CD4-positive, CD25-positive, alpha-beta regulatory T cell (primary cell): ENCODE results near the gene RNF39. TPM values are rescaled to one million over a fixed set of nuclear protein-coding genes. Genes with fewer than 3 reads are reported as not detected.
A peak's percentile ranks its signal among the peaks of the same experiment; 100 is the strongest.

Source experiments
- ATAC-seq, 2 donors: fragments of 150-1000 bp; cut with Tn5 transposase; one replicate each; pipeline ENCODE4 v1.10.0; 2021; ENCODE audit warnings: low read depth in 2 of 2, moderate number of reproducible peaks in 2 of 2, moderate library complexity in 1 of 2
- DNase-seq, 3 donors: peaks; one replicate each; pipeline versions ENCODE4 v3.0.0 to v3.0.0-alpha.2; 2012 to 2022; ENCODE audit warnings: mixed read lengths in 1 of 3
- H3K27ac ChIP-seq: one replicate; pipeline ENCODE4 v1.7.0; 2013; ENCODE audit warnings: mild to moderate bottlenecking, low read length; ENCODE audit not compliant: insufficient read depth, poor library complexity, severe bottlenecking
- H3K27me3 ChIP-seq: one replicate; pipeline ENCODE4 v1.7.0; 2013; ENCODE audit warnings: low read length; ENCODE audit not compliant: control insufficient read depth, insufficient read depth
- H3K36me3 ChIP-seq: one replicate; pipeline ENCODE4 v1.7.0; 2013; ENCODE audit warnings: mild to moderate bottlenecking, low read length, moderate library complexity; ENCODE audit not compliant: control insufficient read depth, insufficient read depth
- H3K4me1 ChIP-seq: 2 replicates; pipeline ENCODE4 v1.7.0; 2013; ENCODE audit warnings: mild to moderate bottlenecking, low read length; ENCODE audit not compliant: insufficient read depth, control insufficient read depth, poor library complexity, severe bottlenecking
- H3K4me3 ChIP-seq: one replicate; pipeline ENCODE4 v1.7.0; 2013; ENCODE audit warnings: low read depth, mild to moderate bottlenecking, low read length, moderate library complexity
- H3K9me3 ChIP-seq, 2 experiments: 1 replicate in 1 of 2; 2 replicates in 1 of 2; pipeline ENCODE4 v1.7.0; 2013; ENCODE audit warnings: low read length in 2 of 2, mild to moderate bottlenecking in 1 of 2, moderate library complexity in 1 of 2; ENCODE audit not compliant: control insufficient read depth in 2 of 2
- H3K27ac Mint-ChIP-seq, 3 donors: one replicate each; pipeline ENCODE4 v1.8.0; 2020 to 2022; ENCODE audit warnings: mild to moderate bottlenecking in 3 of 3, mixed read lengths in 3 of 3, moderate library complexity in 2 of 3
- H3K27me3 Mint-ChIP-seq: one replicate; pipeline ENCODE4 v1.8.0; 2022; ENCODE audit warnings: mild to moderate bottlenecking, mixed read lengths
- H3K36me3 Mint-ChIP-seq: one replicate; pipeline ENCODE4 v1.8.0; 2020; ENCODE audit warnings: mixed read lengths
- H3K4me1 Mint-ChIP-seq, 4 donors: one replicate each; pipeline ENCODE4 v1.8.0; 2020 to 2022; ENCODE audit warnings: mixed read lengths in 4 of 4, mild to moderate bottlenecking in 1 of 4
- H3K4me3 Mint-ChIP-seq, 4 donors: one replicate each; pipeline ENCODE4 v1.8.0; 2020 to 2022; ENCODE audit warnings: mild to moderate bottlenecking in 4 of 4, mixed read lengths in 4 of 4, moderate library complexity in 3 of 4
- H3K9me3 Mint-ChIP-seq, 7 donors: one replicate each; pipeline ENCODE4 v1.8.0; 2020 to 2022; ENCODE audit warnings: mixed read lengths in 7 of 7, mild to moderate bottlenecking in 3 of 7, moderate library complexity in 2 of 7
- polyA plus RNA-seq, 4 donors: library from polyadenylated mRNA; unstranded; fragments of 300-500 nt; fragmentation: Illumina TruSeq; gene quantifications; one replicate each; pipeline ENCODE4 v1.2.3, GENCODE V29; 2021
- total RNA-seq: library from RNA; stranded (reverse); gene quantifications from one replicate; pipeline ENCODE4 v1.2.3, GENCODE V29; 2022

RNF39 gene
- total and polyA plus RNA-seq, 5 donors from 2014 or later, result 0.14 to 0.23 TPM; not detected in 3

DNA sequence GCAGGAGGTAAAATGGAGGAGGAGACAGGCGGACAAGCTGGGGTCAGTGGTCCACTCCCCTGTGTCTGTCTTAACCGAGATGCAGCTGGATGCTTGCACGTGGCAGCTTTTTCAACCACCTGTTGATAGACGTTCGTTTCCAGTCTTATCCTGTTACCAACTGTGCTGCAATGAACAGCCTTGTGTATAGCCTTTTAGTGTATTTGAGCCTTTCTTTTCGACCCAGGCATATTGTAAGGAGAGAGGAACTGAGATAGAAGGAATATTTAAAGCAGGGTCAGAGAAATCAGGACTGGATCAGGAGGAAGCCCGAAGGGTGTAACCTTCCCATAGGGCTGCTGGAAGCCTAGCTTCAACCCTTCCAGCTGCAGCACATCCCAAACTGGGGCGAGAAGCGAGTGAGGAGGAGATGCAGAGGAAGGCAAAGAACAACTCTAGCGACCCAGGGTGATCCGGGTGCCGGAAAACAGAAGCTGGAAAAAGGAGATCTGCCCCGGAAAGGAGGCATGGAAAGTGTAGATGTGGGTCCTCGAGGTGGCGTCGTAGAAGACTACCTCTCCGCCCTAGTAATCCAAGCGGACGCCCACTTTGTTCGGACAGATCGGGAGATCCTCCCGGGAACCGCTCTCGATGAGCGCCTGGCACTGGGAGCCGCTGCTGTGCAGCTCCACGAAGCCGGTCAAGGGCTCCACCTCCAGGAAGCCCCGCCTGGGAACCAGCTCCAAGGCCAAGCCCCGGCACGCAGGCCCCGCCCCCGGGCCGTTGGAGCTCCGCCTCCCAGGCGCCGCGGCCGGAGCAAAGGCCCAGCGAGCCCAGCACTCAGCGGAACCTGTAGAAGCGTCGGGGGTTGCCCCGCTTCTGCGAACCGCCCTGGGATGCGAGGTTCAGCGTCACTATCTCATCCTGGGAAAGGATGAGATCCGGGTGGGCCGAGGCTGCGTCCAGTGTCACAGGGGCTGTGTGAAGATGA, 26.2 kb upstream of the RNF39 start:
- no peaks in the 10 kb centered on the region for H3K36me3 ChIP-seq
- peak overlapping the region; percentile 73 for H3K4me3 ChIP-seq
- DNase-seq (peak; percentile 27 to 69 (median 55)), ATAC-seq (peak; percentile 26 to 38)
- Mint-ChIP-seq H3K27me3 (peaks cover 83% of the 10 kb centered on the region), H3K4me1 (peaks cover 14 to 57% (median 32%) of the 10 kb centered on the region in 4 donors), H3K36me3 (no peaks in the 10 kb centered on the region), H3K27ac (peak overlapping the region; percentile 4 to 64 (median 59)), H3K4me3 (peak overlapping the region; percentile 71 to 92 (median 90)), H3K9me3 (peaks cover 0 to 3% (median 0%) of the 10 kb centered on the region in 7 donors)
- peaks cover 37% of the 10 kb centered on the region for H3K4me1 ChIP-seq
- no peaks in the 10 kb centered on the region for H3K9me3 ChIP-seq
- H3K27ac ChIP-seq, result no peak overlapping the region
- peaks cover 49% of the 10 kb centered on the region for H3K27me3 ChIP-seq

DNA sequence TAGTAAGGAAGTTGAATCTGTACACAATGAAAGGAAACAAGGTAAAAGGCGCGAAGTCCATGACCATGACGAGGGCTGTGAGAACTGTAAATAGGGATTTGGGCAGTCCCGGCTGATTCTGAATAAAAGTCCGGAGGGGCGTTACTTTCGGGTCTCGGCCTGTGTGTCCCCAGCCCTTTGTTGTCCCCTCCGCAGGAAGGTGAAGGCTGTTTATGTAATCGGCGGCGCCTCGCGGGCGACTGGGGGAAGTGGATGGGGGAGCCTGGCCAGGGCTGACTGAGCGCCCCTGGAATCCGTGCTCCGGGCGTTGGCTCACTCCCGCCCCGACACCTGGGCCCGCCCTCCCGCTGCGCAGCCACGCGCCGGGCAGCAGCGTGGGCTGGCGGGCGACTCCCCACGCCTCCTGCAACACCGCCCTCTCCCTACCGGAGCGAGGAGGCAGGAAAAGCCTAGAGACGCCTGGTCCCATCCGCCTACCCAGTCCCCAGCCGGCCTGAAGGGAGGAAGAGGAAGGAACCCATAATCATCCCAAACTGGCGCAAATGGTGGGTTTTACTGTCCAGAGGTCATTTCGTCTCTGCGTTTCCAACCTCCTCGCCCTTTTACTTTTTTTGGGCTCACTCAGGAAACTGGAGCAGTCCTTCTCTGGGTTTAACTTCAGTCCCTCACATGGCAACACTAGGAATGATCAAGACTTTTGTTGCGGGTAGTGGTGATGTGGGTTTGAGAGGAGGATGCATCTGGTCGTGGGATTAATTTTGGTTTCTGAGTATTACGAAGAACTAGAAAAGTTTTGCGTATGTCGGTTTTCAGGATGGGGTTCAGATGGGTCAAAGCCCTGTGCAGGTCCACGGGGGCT, 25.2 kb upstream of the RNF39 start:
- peaks cover 81% of the 10 kb centered on the region for H3K27me3 Mint-ChIP-seq
- DNase-seq, result peak in 2 of 3 donors; percentile 10 to 13
- no peak for ATAC-seq
- peaks cover 52% of the 10 kb centered on the region for H3K27me3 ChIP-seq
- H3K9me3 ChIP-seq, result no peaks in the 10 kb centered on the region
- peaks cover 37% of the 10 kb centered on the region for H3K4me1 ChIP-seq
- H3K27ac Mint-ChIP-seq, result peak overlapping the region in 2 of 3 donors; percentile 8 to 59
- no peaks in the 10 kb centered on the region for H3K36me3 Mint-ChIP-seq
- peaks cover 14 to 57% (median 32%) of the 10 kb centered on the region in 4 donors for H3K4me1 Mint-ChIP-seq
- no peak overlapping the region for H3K27ac ChIP-seq
- peaks cover 0 to 3% (median 0%) of the 10 kb centered on the region in 7 donors for H3K9me3 Mint-ChIP-seq
- no peaks in the 10 kb centered on the region for H3K36me3 ChIP-seq
- H3K4me3 ChIP-seq, result peak overlapping the region; percentile 73
- peak overlapping the region; percentile 66 to 92 (median 90) for H3K4me3 Mint-ChIP-seq

DNA sequence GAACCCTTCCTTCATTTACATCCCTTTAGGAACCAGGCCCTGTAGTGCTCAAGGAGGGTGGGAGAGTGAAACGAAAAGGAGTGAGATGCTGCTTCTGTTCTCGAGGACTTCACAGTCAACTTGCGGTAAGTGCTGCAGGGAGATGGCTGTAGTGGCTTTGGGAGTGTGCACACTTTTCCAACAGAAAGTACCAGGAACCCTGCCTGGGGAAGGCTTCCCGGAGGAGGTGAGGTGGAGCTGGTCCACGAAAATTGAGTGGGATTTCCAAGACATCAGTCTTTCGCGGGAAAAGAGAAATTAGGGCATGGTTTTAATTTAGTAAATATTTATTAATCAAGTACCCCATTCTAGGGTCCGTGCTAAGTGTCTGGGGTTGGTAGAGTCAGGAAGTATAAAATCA, 24.6 kb upstream of the RNF39 start:
- DNase-seq (no peak), ATAC-seq (no peak)
- peaks cover 0 to 3% (median 0%) of the 10 kb centered on the region in 7 donors for H3K9me3 Mint-ChIP-seq
- H3K4me1 ChIP-seq, result peaks cover 37% of the 10 kb centered on the region
- H3K36me3 Mint-ChIP-seq, result no peaks in the 10 kb centered on the region
- H3K36me3 ChIP-seq, result no peaks in the 10 kb centered on the region
- no peak overlapping the region for H3K4me3 ChIP-seq
- peak overlapping the region in 1 of 3 donors; percentile 8 for H3K27ac Mint-ChIP-seq
- H3K4me3 Mint-ChIP-seq, result peak overlapping the region; percentile 3 to 57 (median 30)
- H3K27me3 Mint-ChIP-seq, result peaks cover 85% of the 10 kb centered on the region
- peaks cover 55% of the 10 kb centered on the region for H3K27me3 ChIP-seq
- no peaks in the 10 kb centered on the region for H3K9me3 ChIP-seq
- peaks cover 14 to 57% (median 32%) of the 10 kb centered on the region in 4 donors for H3K4me1 Mint-ChIP-seq
- no peak overlapping the region for H3K27ac ChIP-seq

- Mint-ChIP-seq H3K9me3 (peaks cover 0 to 3% (median 0%) of the 10 kb centered on the region in 7 donors), H3K4me3 (peak overlapping the region in 1 of 4 donors; percentile 6), H3K36me3 (no peaks in the 10 kb centered on the region), H3K4me1 (peaks cover 14 to 51% (median 27%) of the 10 kb centered on the region in 4 donors), H3K27ac (no peak overlapping the region), H3K27me3 (peaks cover 79% of the 10 kb centered on the region)
- Histone ChIP-seq H3K9me3 (no peaks in the 10 kb centered on the region), H3K27me3 (peaks cover 54% of the 10 kb centered on the region), H3K36me3 (no peaks in the 10 kb centered on the region), H3K27ac (no peak overlapping the region), H3K4me1 (peaks cover 30% of the 10 kb centered on the region), H3K4me3 (no peak overlapping the region)
- DNase-seq (no peak), ATAC-seq (peak in 1 of 2 donors; percentile 34)
These were observed 22.6 kb upstream of the RNF39 start for GRCh38 chr6:30097902-30098768.

DNA sequence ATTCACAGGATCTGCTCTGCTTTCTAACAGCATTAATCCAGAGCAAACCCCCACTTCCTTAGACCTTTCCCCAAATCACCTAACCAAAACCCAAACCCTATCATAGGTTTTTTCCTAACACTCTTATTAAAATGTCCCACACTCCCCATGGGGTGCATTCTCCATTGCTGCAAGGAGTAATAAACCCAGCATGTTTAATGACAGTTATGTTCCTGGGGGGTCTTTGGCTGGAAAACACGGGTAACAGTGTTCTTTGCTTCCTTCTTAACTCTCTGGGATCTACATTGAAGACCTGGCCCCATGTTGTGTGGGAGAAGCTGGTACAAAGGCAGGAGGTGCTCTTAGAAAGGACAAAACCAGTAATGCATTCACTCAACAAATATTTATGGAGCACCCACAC, 21.3 kb upstream of the RNF39 start:
- H3K4me1 Mint-ChIP-seq, result peaks cover 14 to 40% (median 19%) of the 10 kb centered on the region in 4 donors
- no peak overlapping the region for H3K4me3 ChIP-seq
- H3K36me3 Mint-ChIP-seq, result no peaks in the 10 kb centered on the region
- no peak overlapping the region for H3K4me3 Mint-ChIP-seq
- H3K36me3 ChIP-seq, result no peaks in the 10 kb centered on the region
- no peak overlapping the region for H3K27ac ChIP-seq
- H3K9me3 ChIP-seq, result no peaks in the 10 kb centered on the region
- H3K4me1 ChIP-seq, result peaks cover 17% of the 10 kb centered on the region
- H3K9me3 Mint-ChIP-seq, result peaks cover 0 to 3% (median 0%) of the 10 kb centered on the region in 7 donors
- no peak for ATAC-seq
- peaks cover 83% of the 10 kb centered on the region for H3K27me3 Mint-ChIP-seq
- no peak for DNase-seq
- peaks cover 55% of the 10 kb centered on the region for H3K27me3 ChIP-seq
- H3K27ac Mint-ChIP-seq, result no peak overlapping the region

- Mint-ChIP-seq H3K36me3 (no peaks in the 10 kb centered on the region), H3K9me3 (peaks cover 0 to 3% (median 0%) of the 10 kb centered on the region in 7 donors), H3K27ac (no peak overlapping the region), H3K4me3 (peak overlapping the region in 1 of 4 donors; percentile 7), H3K4me1 (peaks cover 0 to 16% (median 3%) of the 10 kb centered on the region in 4 donors), H3K27me3 (peaks cover 70% of the 10 kb centered on the region)
- no peaks in the 10 kb centered on the region for H3K9me3 ChIP-seq
- H3K4me3 ChIP-seq, result no peak overlapping the region
- DNase-seq (no peak), ATAC-seq (no peak)
- no peak overlapping the region for H3K27ac ChIP-seq
- H3K4me1 ChIP-seq, result no peaks in the 10 kb centered on the region
- H3K27me3 ChIP-seq, result peaks cover 59% of the 10 kb centered on the region
- H3K36me3 ChIP-seq, result no peaks in the 10 kb centered on the region
These were observed 18.5 kb upstream of the RNF39 start for GRCh38 chr6:30093951-30094661.
